SK-N-SH (cell line): ENCODE measurements around the gene APOE. TPM values are rescaled to one million over a fixed set of nuclear protein-coding genes. Genes with fewer than 3 reads are reported as not detected.
A peak's percentile ranks its signal among the peaks of the same experiment; 100 is the strongest.

Experiments
- CTCF ChIA-PET: fragments of 300-600, 350-600 bp; formaldehyde crosslinking; extraction: SDS; loops from one replicate; lab custom pipeline; 2021; lab: Yijun Ruan, JAX
- POLR2A ChIA-PET: fragments of 350-600 bp; sonication (Branson Sonifier 250); formaldehyde crosslinking; extraction: SDS; loops from one replicate; lab custom pipeline; 2020; ENCODE audit warnings: antibody characterized with exemption, inconsistent platforms; lab: Yijun Ruan, JAX
- DNase-seq: peaks from one replicate; pipeline ENCODE4 v3.0.0; 2012
- H2AFZ ChIP-seq: fragments of 200-600 bp; sonication (generic); 2 replicates; pipeline ENCODE4 v1.8.1; 2016; ENCODE audit warnings: antibody characterized with exemption, mild to moderate bottlenecking, low read depth
- H3F3A ChIP-seq: fragments of 200-600 bp; sonication (generic); replicated peaks from 2 replicates; pipeline ENCODE3; 2016; ENCODE audit warnings: antibody characterized with exemption, mild to moderate bottlenecking; ENCODE audit not compliant: insufficient read depth
- H3K27ac ChIP-seq, 2 experiments: fragments of 200-500 bp in 1 of 2; fragments of 200-600 bp in 1 of 2; sonication (Bioruptor generic) in 1 of 2; sonication (generic), shearing (Covaris generic) in 1 of 2; 2 replicates each; pipeline versions ENCODE4 v1.5.1 to v1.6.1; 2014 to 2016; ENCODE audit warnings: low read depth in 2 of 2, inconsistent platforms in 1 of 2, low read length in 1 of 2, mild to moderate bottlenecking in 1 of 2, mixed read lengths in 1 of 2
- H3K27me3 ChIP-seq: fragments of 200-600 bp; sonication (generic), shearing (Covaris generic); 2 replicates; pipeline ENCODE4 v1.6.1; 2016; ENCODE audit warnings: mixed run types; ENCODE audit not compliant: insufficient read depth
- H3K36me3 ChIP-seq, 2 experiments: fragments of 200-500 bp in 1 of 2; fragments of 200-600 bp in 1 of 2; sonication (Bioruptor generic) in 1 of 2; sonication (generic) in 1 of 2; replicated peaks in 1 of 2; 2 replicates each; pipeline versions ENCODE3 to v1.5.1; 2014 to 2016; ENCODE audit warnings: low read length in 1 of 2, mild to moderate bottlenecking in 1 of 2; ENCODE audit not compliant: insufficient read depth in 2 of 2, control insufficient read depth in 1 of 2
- H3K4me1 ChIP-seq, 2 experiments: fragments of 200-500 bp in 1 of 2; fragments of 200-600 bp in 1 of 2; sonication (Bioruptor generic) in 1 of 2; sonication (generic), shearing (Covaris generic) in 1 of 2; 2 replicates each; pipeline versions ENCODE4 v1.5.1 to v1.6.1; 2014 to 2016; ENCODE audit warnings: low read depth in 1 of 2, low read length in 1 of 2, mixed run types in 1 of 2; ENCODE audit not compliant: insufficient read depth in 2 of 2, control insufficient read depth in 1 of 2
- H3K4me2 ChIP-seq: fragments of 200-600 bp; sonication (generic), shearing (Covaris generic); 2 replicates; pipeline ENCODE4 v1.6.1; 2017; ENCODE audit warnings: mixed run types
- H3K4me3 ChIP-seq, 2 experiments: fragments of 200-500 bp in 1 of 2; fragments of 200-600 bp in 1 of 2; sonication (Bioruptor generic) in 1 of 2; sonication (generic), shearing (Covaris generic) in 1 of 2; 2 replicates each; pipeline versions ENCODE4 v1.5.1 to v1.8.1; 2014 to 2016; ENCODE audit warnings: low read depth in 2 of 2, inconsistent platforms in 1 of 2, low read length in 1 of 2, mild to moderate bottlenecking in 1 of 2, mixed read lengths in 1 of 2, moderate library complexity in 1 of 2
- H3K79me2 ChIP-seq: fragments of 200-600 bp; sonication (generic); 2 replicates; pipeline ENCODE4 v1.8.1; 2017; ENCODE audit warnings: mild to moderate bottlenecking; ENCODE audit not compliant: insufficient read depth
- H3K9ac ChIP-seq: fragments of 200-600 bp; sonication (generic); 2 replicates; pipeline ENCODE4 v1.6.1; 2017; ENCODE audit warnings: mixed run types
- H3K9me2 ChIP-seq: fragments of 200-600 bp; sonication (generic); 2 replicates; pipeline ENCODE4 v1.6.1; 2017; ENCODE audit warnings: mixed run types
- H3K9me3 ChIP-seq: fragments of 200-600 bp; sonication (generic); 2 replicates; pipeline ENCODE4 v1.6.1; 2017; ENCODE audit warnings: mixed run types, mild to moderate bottlenecking, moderate library complexity
- H4K20me1 ChIP-seq: fragments of 200-600 bp; sonication (generic); 2 replicates; pipeline ENCODE4 v1.6.1; 2017; ENCODE audit warnings: mild to moderate bottlenecking, mixed run types; ENCODE audit not compliant: insufficient read depth
- CTCF ChIP-seq: fragments of 200-600 bp; sonication (generic); IDR thresholded peaks from 2 replicates; pipeline ENCODE4 v1.6.1; 2017; ENCODE audit warnings: antibody characterized with exemption, mild to moderate bottlenecking, moderate library complexity
- FOXJ3 ChIP-seq: sonication (generic); formaldehyde crosslinking; IDR thresholded peaks from 2 replicates; pipeline ENCODE4 v1.5.1; 2020; ENCODE audit warnings: mild to moderate bottlenecking, missing genetic modification reagents
- MAX ChIP-seq: IDR thresholded peaks from 2 replicates; pipeline ENCODE4 v1.4.0; 2012; ENCODE audit warnings: low read depth
- NRF1 ChIP-seq: IDR thresholded peaks from 2 replicates; pipeline ENCODE4 v1.6.1; 2012; ENCODE audit warnings: low read depth, mild to moderate bottlenecking, low read length
- PBX3 ChIP-seq: IDR thresholded peaks from 2 replicates; pipeline ENCODE4; 2012
- POLR2AphosphoS5 ChIP-seq: IDR thresholded peaks from 2 replicates; pipeline ENCODE4 v1.6.1; 2012; ENCODE audit warnings: low read depth, low read length
- RAD21 ChIP-seq: IDR thresholded peaks from 2 replicates; pipeline ENCODE4 v1.6.1; 2012; ENCODE audit warnings: mild to moderate bottlenecking, low read length
- REST ChIP-seq: IDR thresholded peaks from 2 replicates; pipeline ENCODE4 v1.6.1; 2012; ENCODE audit warnings: mild to moderate bottlenecking, low read depth, low read length, moderate library complexity
- RFX5 ChIP-seq: IDR thresholded peaks from 2 replicates; pipeline ENCODE4 v1.6.1; 2012; ENCODE audit warnings: mild to moderate bottlenecking, improper control_type of control experiment, low read length
- SIN3A ChIP-seq: IDR thresholded peaks from 2 replicates; pipeline ENCODE4 v1.6.1; 2012; ENCODE audit warnings: low read depth, mild to moderate bottlenecking, low read length, moderate library complexity, borderline replicate concordance
- SMC3 ChIP-seq: IDR thresholded peaks from 2 replicates; pipeline ENCODE4 v1.6.1; 2012; ENCODE audit warnings: low read depth, low read length, improper control_type of control experiment
- TAF1 ChIP-seq: IDR thresholded peaks from 2 replicates; pipeline ENCODE4 v1.6.1; 2012; ENCODE audit warnings: low read depth, mild to moderate bottlenecking, low read length, moderate library complexity, borderline replicate concordance
- TCF12 ChIP-seq: IDR thresholded peaks from 2 replicates; pipeline ENCODE4 v1.4.0; 2012
- TEAD4 ChIP-seq: IDR thresholded peaks from 2 replicates; pipeline ENCODE4 v1.4.0; 2012; ENCODE audit warnings: mild to moderate bottlenecking, borderline replicate concordance; ENCODE audit not compliant: insufficient read depth
- ZBTB33 ChIP-seq: IDR thresholded peaks from 2 replicates; pipeline ENCODE4 v1.4.0; 2012; ENCODE audit warnings: low read depth, borderline replicate concordance
- WGBS: methylation state at CpG from one replicate; pipeline ENCODE4 v1.1.6; 2017; ENCODE audit warnings: low lambda C conversion rate; 5-methylcytosine and 5-hydroxymethylcytosine counted together
- polyA plus RNA-seq, 3 experiments: library from polyadenylated mRNA; depleted of rRNA; stranded (reverse); fragments of >200 nt; gene quantifications; 2 replicates each; pipeline ENCODE4 v1.2.3, GENCODE V29; 2012

The APOE gene
- polyA plus RNA-seq, 1 of the 3 experiments (the other 2 are of a cell fraction): 56.0 TPM

GRCh38 chr19:44890366-44891015, 15.1 kb upstream of the APOE start (continued):
- TF ChIP-seq CTCF: no peak

GRCh38 chr19:44891016-44891882, 14.3 kb upstream of the APOE start, which contains the start of gene TOMM40:
Gene TOMM40 (plus strand): TSS chr19:44891254. CDS start chr19:44891416, 162 bp downstream.
- POLR2A ChIA-PET: interaction anchor here (1.4 kb wide), 1 partner anchor 64 kb away, joined by 4 read pairs; the partner anchor contains the start of gene CLPTM1
- Histone ChIP-seq H3K36me3 (peaks cover 10 to 32% of the 10 kb centered on the region in 2 experiments), H3K27me3 (no peaks in the 10 kb centered on the region), H3K4me2 (peak within 1 kb of the TSS; percentile 96), H3K27ac (peak within 1 kb of the TSS; percentile 92 to 93), H3F3A (peaks cover 17% of the 10 kb centered on the region), H3K9me2 (no peaks in the 10 kb centered on the region), H3K4me1 (peaks cover 8 to 21% of the 10 kb centered on the region in 2 experiments; a peak in 2 of 4 replicates), H3K79me2 (peaks cover 50% of the 10 kb centered on the region), H4K20me1 (no peaks in the 10 kb centered on the region), H3K9me3 (no peaks in the 10 kb centered on the region), H2AFZ (peak within 1 kb of the TSS; percentile 77), H3K9ac (peak within 1 kb of the TSS; percentile 88), H3K4me3 (peak within 1 kb of the TSS; percentile 84 to 97)
- WGBS: 2% methylated on average over 24 of the region's 81 CpGs
- CTCF ChIA-PET: interaction anchor here (1.8 to 2.1 kb wide), 2 partner anchors 12 to 107 kb away, joined by 4 to 16 read pairs; no protein-coding TSS in a partner anchor
- DNase-seq: peak; percentile 97
- no peak for TF ChIP-seq TCF12
- no peak for TF ChIP-seq ZBTB33
- no peak for TF ChIP-seq FOXJ3 (CRISPR knock-in tag)
- TF ChIP-seq RFX5: 0 out of 2 replicates have a peak, but pooled peaks have one; percentile 25
- peak; percentile 23; the same call in 1 of the 2 replicates for TF ChIP-seq TAF1
- peak; percentile 31; the same call in 1 of the 2 replicates for TF ChIP-seq POLR2AphosphoS5
- no peak; the same call in 1 of the 2 replicates for TF ChIP-seq SIN3A
- peak; percentile 26; the same call in 1 of the 2 replicates for TF ChIP-seq NRF1
- TF ChIP-seq PBX3: peak; percentile 63
- no peak for TF ChIP-seq RAD21
- no peak for TF ChIP-seq REST
- peak; percentile 78 for TF ChIP-seq MAX
- peak; percentile 24; the same call in 1 of the 2 replicates for TF ChIP-seq CTCF
- TF ChIP-seq TEAD4: no peak
- TF ChIP-seq SMC3: no peak
